GM21528 (cell line): Measurements from ENCODE around the gene GNL2.
"Not testable (repeated sequence)": the region's sequence is repeated elsewhere in the genome, so short reads cannot be mapped to it uniquely, and the experiment has no call there.

Experiments
- ATAC-seq: cut with Tn5 transposase; IDR thresholded peaks from one replicate; pipeline ENCODE4 v1.9.1; 2021; ENCODE audit warnings: mild to moderate bottlenecking, moderate library complexity; ENCODE audit not compliant: unreplicated experiment, low FRiP score

GNL2 gene

DNA sequence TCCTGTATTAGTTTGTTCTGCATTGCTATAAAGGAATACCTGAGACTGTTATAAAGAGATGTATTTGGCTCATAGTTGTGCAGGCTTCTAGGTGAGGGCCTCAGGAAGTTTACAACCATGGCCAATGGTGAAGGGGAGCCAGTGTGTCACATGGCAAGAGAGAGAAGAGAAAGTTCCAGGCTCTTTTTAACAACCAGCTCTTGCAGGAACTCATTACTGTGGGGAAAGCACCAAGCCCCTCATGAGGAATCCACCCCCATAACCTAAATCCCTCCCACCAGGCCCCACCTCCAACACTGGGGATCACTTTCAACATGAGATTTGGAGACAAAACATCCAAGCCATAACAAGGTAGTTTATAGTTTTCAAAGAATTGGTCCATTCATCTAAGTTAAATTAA lies 76.1 kb downstream of the GNL2 start:
- ATAC-seq: no peak

DNA sequence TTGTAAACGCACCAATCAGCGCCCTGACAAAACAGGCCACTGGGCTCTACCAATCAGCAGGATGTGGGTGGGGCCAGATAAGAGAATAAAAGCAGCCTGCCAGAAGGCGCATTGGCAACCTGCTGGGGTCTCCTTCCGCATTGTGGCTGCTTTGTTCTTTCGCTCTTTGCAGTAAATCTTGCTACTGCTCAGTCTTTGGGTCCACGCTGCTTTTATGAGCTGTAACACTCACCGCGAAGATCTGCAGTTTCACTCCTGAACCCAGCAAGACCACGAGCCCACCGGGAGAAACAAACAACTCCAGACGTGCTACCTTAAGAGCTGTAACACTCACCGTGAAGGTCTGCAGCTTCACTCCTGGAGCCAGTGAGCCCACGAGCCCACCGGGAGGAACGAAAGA lies 76.8 kb downstream of the GNL2 start:
- not testable (repeated sequence) for ATAC-seq

DNA sequence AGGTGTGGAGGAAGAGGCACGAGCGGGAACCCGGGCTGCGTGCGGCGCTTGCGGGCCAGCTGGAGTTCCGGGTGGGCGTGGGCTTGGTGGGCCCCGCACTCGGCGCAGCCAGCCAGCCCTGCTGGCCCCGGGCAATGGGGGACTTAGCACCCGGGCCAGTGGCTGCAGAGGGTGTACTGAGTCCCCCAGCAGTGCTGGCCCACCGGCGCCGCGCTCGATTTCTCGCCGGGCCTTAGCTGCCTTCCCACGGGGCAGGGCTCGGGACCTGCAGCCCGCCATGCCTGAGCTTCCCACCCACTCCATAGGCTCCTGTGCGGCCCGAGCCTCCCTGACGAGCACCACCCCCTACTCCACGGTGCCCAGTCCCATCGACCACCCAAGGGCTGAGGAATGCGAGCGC lies 77.5 kb downstream of the GNL2 start:
- ATAC-seq: not testable (repeated sequence)

DNA sequence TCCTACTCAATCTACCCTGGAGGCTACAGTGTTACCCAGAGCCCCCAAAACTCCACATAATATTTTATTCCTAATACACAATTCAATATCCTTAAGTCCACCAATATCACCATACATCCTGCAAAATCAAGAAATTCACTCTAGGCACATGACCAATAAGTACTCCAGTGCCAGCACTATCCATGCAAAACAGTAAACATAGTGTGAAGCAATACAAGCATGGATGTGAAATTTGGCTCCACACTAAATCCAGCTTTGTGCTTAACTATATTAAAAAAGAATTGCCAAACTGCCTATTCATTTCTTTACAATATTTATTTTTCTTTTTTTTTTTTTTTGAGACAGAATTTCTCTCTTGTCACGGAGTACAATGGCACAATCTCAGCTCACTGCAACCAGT lies 78.2 kb downstream of the GNL2 start:
- ATAC-seq: no peak
